PC-9 (cell line): ENCODE results near the gene PSTPIP1.
"Not testable (repeated sequence)": the region's sequence is repeated elsewhere in the genome, so short reads cannot be mapped to it uniquely, and the experiment has no call there.

Experiments
- CTCF ChIP-seq: fragments of 200-600 bp; sonication (generic); conservative IDR thresholded peaks from 2 replicates; pipeline ENCODE4 v1.6.1; 2017; ENCODE audit warnings: mixed run types, antibody characterized with exemption, mild to moderate bottlenecking, moderate library complexity
- EZH2 ChIP-seq: fragments of 200-600 bp; sonication (generic); IDR thresholded peaks from 2 replicates; pipeline ENCODE4 v1.8.0; 2017; ENCODE audit warnings: antibody characterized with exemption, low read depth

DNA sequence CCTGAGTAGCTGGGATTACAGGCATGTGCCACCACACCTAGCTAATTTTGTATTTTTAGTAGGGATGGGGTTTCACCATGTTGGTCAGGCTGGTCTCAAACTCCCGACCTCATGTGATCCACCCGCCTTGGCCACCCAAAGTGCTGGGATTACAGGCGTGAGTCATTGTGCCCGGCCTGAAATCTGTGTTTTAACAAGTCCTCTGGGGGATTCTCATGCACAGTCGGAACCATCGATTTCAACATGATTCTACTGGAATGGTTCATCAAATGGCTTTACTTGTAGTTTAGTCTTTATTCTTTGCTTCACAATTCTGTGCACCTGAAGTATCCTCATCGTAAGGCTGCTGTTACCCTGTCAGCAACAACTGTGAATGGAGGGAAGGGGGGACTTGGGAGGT, 28.9 kb upstream of the PSTPIP1 start:
- not testable (repeated sequence) for TF ChIP-seq CTCF, EZH2
